PFSK-1 (cell line): Measurements from ENCODE around the gene H2BK1.

Source experiments
- FOXP2 ChIP-seq: optimal IDR thresholded peaks from 2 replicates; pipeline ENCODE3; 2011; ENCODE audit warnings: borderline replicate concordance, control low read depth, inconsistent platforms; ENCODE audit not compliant: insufficient read depth; ENCODE audit errors: extremely low read length, extremely low read depth
- POLR2AphosphoS5 ChIP-seq: IDR thresholded peaks from 2 replicates; pipeline ENCODE4 v1.6.1; 2012; ENCODE audit warnings: low read depth, mild to moderate bottlenecking, control low read depth, low read length, moderate library complexity
- REST ChIP-seq, 2 experiments: IDR thresholded peaks; 2 replicates each; pipeline versions ENCODE4 v1.6.1 to v1.8.0; 2011 to 2012; ENCODE audit warnings: low read depth in 2 of 2, low read length in 2 of 2, control low read depth in 1 of 2, inconsistent platforms in 1 of 2, mild to moderate bottlenecking in 1 of 2, moderate library complexity in 1 of 2; ENCODE audit not compliant: insufficient read depth in 1 of 2
- SIN3A ChIP-seq: IDR thresholded peaks from 2 replicates; pipeline ENCODE4 v1.6.1; 2012; ENCODE audit warnings: mild to moderate bottlenecking, low read length, moderate library complexity, borderline replicate concordance; ENCODE audit not compliant: insufficient read depth
- TAF1 ChIP-seq: IDR thresholded peaks from 2 replicates; pipeline ENCODE4 v1.6.1; 2012; ENCODE audit warnings: low read length, control low read depth, borderline replicate concordance; ENCODE audit not compliant: insufficient read depth

H2BK1 gene

GRCh38 chr7:151211155-151211772, 976 bp upstream of the H2BK1 start:
- TF ChIP-seq TAF1 (no peak), SIN3A (no peak), REST (IDR thresholded peaks at IDR 0.05; ENCODE audit: insufficient read depth in 1 of 2, low read depth in 2 of 2, low read length in 2 of 2) (no peak), POLR2AphosphoS5 (peak; percentile 8; the same call in 1 of the 2 replicates), FOXP2 (no peak)

- no peak for TF ChIP-seq SIN3A
- TF ChIP-seq POLR2AphosphoS5, result no peak
- no peak for TF ChIP-seq FOXP2
- no peak for TF ChIP-seq TAF1
- no peak for TF ChIP-seq REST (IDR thresholded peaks at IDR 0.05; ENCODE audit: insufficient read depth in 1 of 2, low read depth in 2 of 2, low read length in 2 of 2)
Observed at GRCh38 chr7:151209588-151209987, 700 bp downstream of the H2BK1 start.

GRCh38 chr7:151208253-151208862, 1.9 kb downstream of the H2BK1 start:
- TF ChIP-seq SIN3A (no peak), FOXP2 (no peak), REST (IDR thresholded peaks at IDR 0.05; ENCODE audit: insufficient read depth in 1 of 2, low read depth in 2 of 2, low read length in 2 of 2) (no peak), TAF1 (no peak), POLR2AphosphoS5 (no peak)

DNA sequence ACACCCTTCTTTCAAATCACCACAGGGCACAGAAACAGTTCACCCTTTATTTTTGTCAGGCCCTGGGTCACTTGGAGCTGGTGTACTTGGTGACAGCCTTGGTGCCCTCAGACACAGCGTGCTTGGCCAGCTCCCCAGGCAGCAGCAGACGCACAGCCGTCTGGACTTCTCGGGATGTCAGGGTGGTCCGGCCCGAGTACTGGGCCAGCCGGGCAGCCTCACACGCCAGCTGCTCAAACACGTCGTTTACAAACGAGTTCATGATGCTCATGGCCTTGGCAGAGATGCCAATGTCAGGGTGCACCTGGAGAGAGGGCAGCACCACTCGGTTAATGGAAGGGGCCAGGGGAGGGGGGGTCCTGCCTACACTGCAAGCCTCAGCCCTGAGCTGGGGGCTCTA, 2.5 kb downstream of the H2BK1 start:
- TF ChIP-seq TAF1 (no peak), FOXP2 (no peak), POLR2AphosphoS5 (no peak), REST (IDR thresholded peaks at IDR 0.05; ENCODE audit: insufficient read depth in 1 of 2, low read depth in 2 of 2, low read length in 2 of 2) (no peak), SIN3A (no peak)

DNA sequence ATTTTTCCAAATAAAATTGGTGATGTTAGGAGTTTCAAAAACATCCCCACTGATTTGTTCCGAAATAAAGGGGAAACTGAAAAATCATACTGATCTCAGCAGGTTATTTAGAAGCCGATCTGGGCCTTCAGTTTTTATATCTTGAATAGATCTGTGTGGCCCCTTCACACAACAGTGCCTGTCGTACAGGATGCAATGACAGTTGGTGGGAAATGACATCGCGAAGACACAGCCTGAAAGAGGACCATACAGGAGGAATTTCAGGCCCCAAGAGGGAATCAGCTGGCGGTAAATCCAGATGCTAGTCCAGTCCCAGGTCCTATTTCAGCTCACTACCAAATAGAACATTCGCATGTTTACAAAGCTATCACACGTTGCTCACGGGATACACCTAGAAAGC, 3.0 kb downstream of the H2BK1 start:
- TF ChIP-seq SIN3A (no peak), FOXP2 (no peak), POLR2AphosphoS5 (no peak), TAF1 (no peak), REST (IDR thresholded peaks at IDR 0.05; ENCODE audit: insufficient read depth in 1 of 2, low read depth in 2 of 2, low read length in 2 of 2) (no peak)
